Panc1 (cell line): ENCODE measurements around the gene MRC2. TPM values are rescaled to one million over a fixed set of nuclear protein-coding genes. Genes with fewer than 3 reads are reported as not detected.

Experiments
- ATAC-seq: fragments of 200-7000 bp; cut with Tn5 transposase; 2 replicates; pipeline ENCODE4 v1.9.1; 2020; ENCODE audit warnings: mild to moderate bottlenecking, moderate library complexity
- BruUV-seq: library from RNA; stranded (reverse); fragments of 400-500 nt; replicated peaks from 2 replicates; lab custom pipeline; 2021; lab: Mats Ljungman, UMichigan
- CTCF ChIA-PET: fragments of 300-600 bp; sonication (Branson Sonifier 250); formaldehyde crosslinking; loops from one replicate; lab custom pipeline; 2022; ENCODE audit warnings: antibody characterized with exemption; lab: Charles Lee
- POLR2A ChIA-PET: fragments of 300-600 bp; sonication (Branson Sonifier 250); formaldehyde crosslinking; loops from one replicate; lab custom pipeline; 2022; ENCODE audit warnings: antibody characterized with exemption; lab: Charles Lee
- DNase-seq: peaks from one replicate; pipeline ENCODE4 v3.0.0-alpha.2; 2010; ENCODE audit warnings: low read depth, low spot score
- H3K27ac ChIP-seq: 2 replicates; pipeline ENCODE4 v1.5.1; 2011; ENCODE audit warnings: mild to moderate bottlenecking, low read length, inconsistent platforms
- H3K27me3 ChIP-seq: fragments of 200-500 bp; sonication (Bioruptor generic); 2 replicates; pipeline ENCODE4 v1.6.0; 2014; ENCODE audit warnings: low read length, inconsistent platforms; ENCODE audit not compliant: control insufficient read depth, insufficient read depth
- H3K36me3 ChIP-seq: fragments of 200-500 bp; sonication (Bioruptor generic); 2 replicates; pipeline ENCODE4 v1.5.1; 2014; ENCODE audit warnings: inconsistent platforms, mild to moderate bottlenecking, low read length, moderate library complexity; ENCODE audit not compliant: control insufficient read depth, insufficient read depth
- H3K4me1 ChIP-seq: 2 replicates; pipeline ENCODE4 v1.5.1; 2011; ENCODE audit warnings: inconsistent platforms, mild to moderate bottlenecking, low read length, moderate library complexity; ENCODE audit not compliant: control insufficient read depth, insufficient read depth
- H3K4me3 ChIP-seq, 2 experiments: 2 replicates each; pipeline ENCODE4 v1.5.1; 2011 to 2012; ENCODE audit warnings: low read depth in 2 of 2, low read length in 2 of 2, mild to moderate bottlenecking in 2 of 2, inconsistent platforms in 1 of 2, moderate library complexity in 1 of 2
- H3K9me3 ChIP-seq: fragments of 200-500 bp; sonication (Bioruptor generic); 2 replicates; pipeline ENCODE4 v1.5.1; 2014; ENCODE audit warnings: low read depth, mild to moderate bottlenecking, inconsistent platforms, low read length, moderate library complexity; ENCODE audit not compliant: control insufficient read depth, insufficient read depth
- POLR2AphosphoS5 ChIP-seq: IDR thresholded peaks from 2 replicates; pipeline ENCODE4 v1.6.1; 2012; ENCODE audit warnings: mild to moderate bottlenecking, low read depth, low read length, moderate library complexity
- SIN3A ChIP-seq: IDR thresholded peaks from 2 replicates; pipeline ENCODE4 v1.6.1; 2012; ENCODE audit warnings: low read depth, mild to moderate bottlenecking, low read length, moderate library complexity, borderline replicate concordance; ENCODE audit not compliant: insufficient read depth
- TCF7L2 ChIP-seq: IDR thresholded peaks from 2 replicates; pipeline ENCODE4 v1.6.1; 2011; ENCODE audit warnings: mild to moderate bottlenecking, low read depth, low read length, inconsistent platforms
- in situ Hi-C: cut with HindIII; loops from 2 replicates; pipeline ENCODE4 v1.10.0; 2016; ENCODE audit warnings: low sequenced_read_pairs, low pct_unique_long_range_greater_than_20kb
- intact Hi-C: fragments of 100-400 bp; cut with micrococcal nuclease; formaldehyde crosslinking; loops from one replicate; pipeline ENCODE4 v1.10.0; 2022; ENCODE audit not compliant: unreplicated experiment
- total RNA-seq: library from RNA; stranded (reverse); gene quantifications from one replicate; pipeline ENCODE4 v1.2.1, GENCODE V29; 2021; ENCODE audit not compliant: unreplicated experiment
- TF ChIP-seq, protein P1 (sequence below), 2 experiments: IDR thresholded peaks; 2 replicates each; pipeline ENCODE4 v1.6.1; 2011 to 2012; ENCODE audit warnings: low read depth in 2 of 2, control low read depth in 1 of 2, low read length in 1 of 2, mild to moderate bottlenecking in 1 of 2, moderate library complexity in 1 of 2; ENCODE audit not compliant: insufficient read depth in 1 of 2
- TF ChIP-seq, protein P2 (sequence below): fragments of 450-650 bp; IDR thresholded peaks from 2 replicates; pipeline ENCODE4 v1.5.1; 2017; ENCODE audit warnings: mild to moderate bottlenecking

MRC2 gene
- total RNA-seq, 1 experiment from 2014 or later, result 120 TPM

DNA sequence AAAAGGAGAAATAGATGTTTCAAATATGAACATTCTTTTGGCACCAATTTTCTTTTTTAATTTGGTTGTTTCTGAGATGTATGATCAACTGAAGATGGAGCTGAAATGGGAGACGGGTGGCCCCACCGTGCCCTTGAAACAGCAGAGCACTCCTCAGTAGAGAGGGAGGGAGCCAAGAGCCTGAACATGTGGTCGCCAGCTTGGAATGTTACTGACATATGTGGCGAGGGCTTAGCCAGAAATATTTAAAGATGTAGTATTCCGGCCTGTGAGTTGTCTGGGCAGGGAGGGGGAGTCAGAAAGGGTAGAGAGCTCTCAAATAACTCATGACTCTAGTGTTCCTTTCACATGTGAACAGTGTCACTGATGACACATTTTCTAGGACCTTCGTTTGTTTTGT is 13.3 kb upstream of the MRC2 start:
- H3K4me3 ChIP-seq, result no peak overlapping the region
- ATAC-seq (no peak), DNase-seq (no peak)
- in situ Hi-C loops (no loop called here), intact Hi-C loops (no loop called here)
- TF ChIP-seq, protein P1, sequence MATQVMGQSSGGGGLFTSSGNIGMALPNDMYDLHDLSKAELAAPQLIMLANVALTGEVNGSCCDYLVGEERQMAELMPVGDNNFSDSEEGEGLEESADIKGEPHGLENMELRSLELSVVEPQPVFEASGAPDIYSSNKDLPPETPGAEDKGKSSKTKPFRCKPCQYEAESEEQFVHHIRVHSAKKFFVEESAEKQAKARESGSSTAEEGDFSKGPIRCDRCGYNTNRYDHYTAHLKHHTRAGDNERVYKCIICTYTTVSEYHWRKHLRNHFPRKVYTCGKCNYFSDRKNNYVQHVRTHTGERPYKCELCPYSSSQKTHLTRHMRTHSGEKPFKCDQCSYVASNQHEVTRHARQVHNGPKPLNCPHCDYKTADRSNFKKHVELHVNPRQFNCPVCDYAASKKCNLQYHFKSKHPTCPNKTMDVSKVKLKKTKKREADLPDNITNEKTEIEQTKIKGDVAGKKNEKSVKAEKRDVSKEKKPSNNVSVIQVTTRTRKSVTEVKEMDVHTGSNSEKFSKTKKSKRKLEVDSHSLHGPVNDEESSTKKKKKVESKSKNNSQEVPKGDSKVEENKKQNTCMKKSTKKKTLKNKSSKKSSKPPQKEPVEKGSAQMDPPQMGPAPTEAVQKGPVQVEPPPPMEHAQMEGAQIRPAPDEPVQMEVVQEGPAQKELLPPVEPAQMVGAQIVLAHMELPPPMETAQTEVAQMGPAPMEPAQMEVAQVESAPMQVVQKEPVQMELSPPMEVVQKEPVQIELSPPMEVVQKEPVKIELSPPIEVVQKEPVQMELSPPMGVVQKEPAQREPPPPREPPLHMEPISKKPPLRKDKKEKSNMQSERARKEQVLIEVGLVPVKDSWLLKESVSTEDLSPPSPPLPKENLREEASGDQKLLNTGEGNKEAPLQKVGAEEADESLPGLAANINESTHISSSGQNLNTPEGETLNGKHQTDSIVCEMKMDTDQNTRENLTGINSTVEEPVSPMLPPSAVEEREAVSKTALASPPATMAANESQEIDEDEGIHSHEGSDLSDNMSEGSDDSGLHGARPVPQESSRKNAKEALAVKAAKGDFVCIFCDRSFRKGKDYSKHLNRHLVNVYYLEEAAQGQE (IDR thresholded peaks at IDR 0.05; ENCODE audit: insufficient read depth in 1 of 2, low read depth in 2 of 2, low read length in 1 of 2), result no peak
- TF ChIP-seq POLR2AphosphoS5 (no peak), TCF7L2 (no peak), SIN3A (no peak)
- TF ChIP-seq, protein P2, sequence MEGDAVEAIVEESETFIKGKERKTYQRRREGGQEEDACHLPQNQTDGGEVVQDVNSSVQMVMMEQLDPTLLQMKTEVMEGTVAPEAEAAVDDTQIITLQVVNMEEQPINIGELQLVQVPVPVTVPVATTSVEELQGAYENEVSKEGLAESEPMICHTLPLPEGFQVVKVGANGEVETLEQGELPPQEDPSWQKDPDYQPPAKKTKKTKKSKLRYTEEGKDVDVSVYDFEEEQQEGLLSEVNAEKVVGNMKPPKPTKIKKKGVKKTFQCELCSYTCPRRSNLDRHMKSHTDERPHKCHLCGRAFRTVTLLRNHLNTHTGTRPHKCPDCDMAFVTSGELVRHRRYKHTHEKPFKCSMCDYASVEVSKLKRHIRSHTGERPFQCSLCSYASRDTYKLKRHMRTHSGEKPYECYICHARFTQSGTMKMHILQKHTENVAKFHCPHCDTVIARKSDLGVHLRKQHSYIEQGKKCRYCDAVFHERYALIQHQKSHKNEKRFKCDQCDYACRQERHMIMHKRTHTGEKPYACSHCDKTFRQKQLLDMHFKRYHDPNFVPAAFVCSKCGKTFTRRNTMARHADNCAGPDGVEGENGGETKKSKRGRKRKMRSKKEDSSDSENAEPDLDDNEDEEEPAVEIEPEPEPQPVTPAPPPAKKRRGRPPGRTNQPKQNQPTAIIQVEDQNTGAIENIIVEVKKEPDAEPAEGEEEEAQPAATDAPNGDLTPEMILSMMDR, result no peak
- H3K4me1 ChIP-seq, result no peaks in the 10 kb centered on the region
- H3K27ac ChIP-seq, result no peak overlapping the region
- H3K36me3 ChIP-seq, result peaks cover 7% of the 10 kb centered on the region; the same call in 1 of the 2 replicates
- no TSS peak for BruUV-seq
- POLR2A ChIA-PET, result no interaction called here
- no peaks in the 10 kb centered on the region for H3K27me3 ChIP-seq
- H3K9me3 ChIP-seq, result no peaks in the 10 kb centered on the region
- CTCF ChIA-PET, result no interaction called here

DNA sequence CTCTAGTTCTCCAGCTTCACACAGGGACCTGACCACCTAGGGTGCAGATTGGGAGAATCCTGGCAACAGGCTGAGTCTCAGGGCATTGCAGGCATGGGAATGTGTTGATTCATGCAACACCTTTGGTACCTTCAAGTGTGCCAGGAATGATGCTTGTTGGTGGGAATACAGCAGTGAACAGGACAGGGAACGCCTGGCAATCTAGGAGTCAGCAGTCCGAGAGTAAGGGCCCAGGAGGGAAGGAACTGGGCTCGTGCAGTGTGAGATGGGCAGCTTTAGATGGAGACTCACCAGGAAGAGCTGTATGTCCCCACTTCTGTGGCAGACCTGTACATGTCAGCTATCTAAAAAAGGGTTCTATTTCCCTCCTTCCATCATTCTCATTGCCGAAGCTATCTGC is 12.0 kb upstream of the MRC2 start:
- Histone ChIP-seq H3K4me3 (no peak overlapping the region), H3K36me3 (peaks cover 7% of the 10 kb centered on the region; the same call in 1 of the 2 replicates), H3K4me1 (no peaks in the 10 kb centered on the region), H3K27ac (no peak overlapping the region), H3K27me3 (no peaks in the 10 kb centered on the region), H3K9me3 (no peaks in the 10 kb centered on the region)
- DNase-seq (no peak), ATAC-seq (no peak)
- CTCF ChIA-PET, result no interaction called here
- POLR2A ChIA-PET, result interaction anchor here (0.5 kb wide), 1 partner anchor 55 kb away, joined by 3 read pairs; no protein-coding TSS in a partner anchor
- intact Hi-C loops, result no loop called here
- in situ Hi-C loops, result no loop called here
- no TSS peak for BruUV-seq
- TF ChIP-seq, protein P1 (IDR thresholded peaks at IDR 0.05; ENCODE audit: insufficient read depth in 1 of 2, low read depth in 2 of 2, low read length in 1 of 2), result no peak
- no peak for TF ChIP-seq POLR2AphosphoS5
- no peak for TF ChIP-seq SIN3A
- TF ChIP-seq, protein P2, result no peak
- TF ChIP-seq TCF7L2, result no peak
